GM20000 (cell line): ENCODE data around the gene SGCD.

ENCODE experiments used
- DNase-seq: peaks from one replicate; pipeline ENCODE4 v3.0.0; 2012; ENCODE audit warnings: low spot score
- TF ChIP-seq, protein P1 (sequence below): IDR thresholded peaks from 2 replicates; pipeline ENCODE4 v1.5.1; 2012; ENCODE audit warnings: mild to moderate bottlenecking, control low read depth; ENCODE audit errors: extremely low read depth, missing control alignments

Gene SGCD

DNA sequence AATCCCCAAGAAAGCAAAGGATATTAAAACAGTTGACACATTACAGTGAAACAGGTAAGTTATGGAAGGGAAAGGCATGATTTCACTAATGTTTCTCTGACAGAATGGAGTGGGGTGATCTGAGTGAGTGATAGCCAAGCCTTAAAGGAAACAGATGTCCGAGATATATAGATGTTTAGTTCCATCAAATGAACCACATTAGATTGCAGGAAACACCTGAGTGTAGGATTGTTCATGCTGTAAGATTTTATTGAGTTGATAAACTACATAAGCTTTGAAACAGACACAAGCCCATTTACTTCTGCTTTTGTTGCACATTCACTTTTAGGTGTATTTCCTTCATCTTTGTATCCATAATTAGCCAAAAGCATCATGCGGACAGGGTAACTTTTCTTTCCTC, 356.0 kb downstream of the SGCD start:
- no peak for DNase-seq
- TF ChIP-seq, protein P1, sequence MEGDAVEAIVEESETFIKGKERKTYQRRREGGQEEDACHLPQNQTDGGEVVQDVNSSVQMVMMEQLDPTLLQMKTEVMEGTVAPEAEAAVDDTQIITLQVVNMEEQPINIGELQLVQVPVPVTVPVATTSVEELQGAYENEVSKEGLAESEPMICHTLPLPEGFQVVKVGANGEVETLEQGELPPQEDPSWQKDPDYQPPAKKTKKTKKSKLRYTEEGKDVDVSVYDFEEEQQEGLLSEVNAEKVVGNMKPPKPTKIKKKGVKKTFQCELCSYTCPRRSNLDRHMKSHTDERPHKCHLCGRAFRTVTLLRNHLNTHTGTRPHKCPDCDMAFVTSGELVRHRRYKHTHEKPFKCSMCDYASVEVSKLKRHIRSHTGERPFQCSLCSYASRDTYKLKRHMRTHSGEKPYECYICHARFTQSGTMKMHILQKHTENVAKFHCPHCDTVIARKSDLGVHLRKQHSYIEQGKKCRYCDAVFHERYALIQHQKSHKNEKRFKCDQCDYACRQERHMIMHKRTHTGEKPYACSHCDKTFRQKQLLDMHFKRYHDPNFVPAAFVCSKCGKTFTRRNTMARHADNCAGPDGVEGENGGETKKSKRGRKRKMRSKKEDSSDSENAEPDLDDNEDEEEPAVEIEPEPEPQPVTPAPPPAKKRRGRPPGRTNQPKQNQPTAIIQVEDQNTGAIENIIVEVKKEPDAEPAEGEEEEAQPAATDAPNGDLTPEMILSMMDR: no peak

DNA sequence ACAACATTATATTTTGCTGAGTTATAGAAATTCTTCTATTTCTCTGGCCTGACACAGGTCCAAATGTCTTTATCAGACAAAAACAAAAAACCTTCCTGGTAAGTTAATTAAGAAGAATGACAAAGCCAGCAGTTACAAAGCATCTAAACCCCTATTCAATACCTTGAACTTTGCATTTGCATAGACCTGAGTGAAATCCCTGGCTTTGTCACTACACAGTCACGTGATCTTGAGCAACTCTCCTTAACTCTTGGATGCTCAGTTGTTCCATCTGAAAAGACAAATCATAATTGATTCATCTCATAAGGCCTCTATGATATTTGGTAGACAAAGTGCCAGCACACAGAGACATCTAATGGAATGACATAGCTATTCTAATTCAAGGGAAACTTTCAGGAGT, 356.5 kb downstream of the SGCD start:
- TF ChIP-seq, protein P1: no peak

GRCh38 chr5:156684216-156684615, 357.3 kb downstream of the SGCD start:
- DNase-seq: no peak
- TF ChIP-seq, protein P1: no peak

More for the DNA sequence above, 356.5 kb downstream of the SGCD start:
- DNase-seq: no peak

- no peak for DNase-seq
- TF ChIP-seq, protein P1: no peak
Observed at GRCh38 chr5:156685481-156685880, 358.5 kb downstream of the SGCD start.

- TF ChIP-seq, protein P1: no peak
- no peak for DNase-seq
Observed at GRCh38 chr5:156686380-156686779, 359.4 kb downstream of the SGCD start.

DNA sequence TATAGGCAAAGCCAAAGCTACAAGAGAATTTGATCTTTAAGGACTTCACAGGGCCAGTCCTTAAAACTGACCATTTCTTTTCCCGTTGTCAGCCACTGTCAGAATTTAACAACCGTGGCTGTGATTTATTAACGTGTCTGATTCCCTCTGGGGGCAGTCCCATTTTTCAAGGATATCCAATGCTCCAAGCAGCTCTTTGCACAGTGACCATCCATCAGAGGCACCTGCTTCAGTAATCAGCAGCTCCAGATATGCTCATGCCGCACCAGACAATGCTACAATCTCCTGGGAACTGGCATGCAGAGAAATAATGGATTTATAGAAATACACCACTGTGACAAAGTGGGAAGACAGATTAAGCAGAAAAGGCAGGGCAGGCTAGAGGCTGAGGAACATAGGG, 359.8 kb downstream of the SGCD start:
- DNase-seq: no peak
- TF ChIP-seq, protein P1: no peak

DNA sequence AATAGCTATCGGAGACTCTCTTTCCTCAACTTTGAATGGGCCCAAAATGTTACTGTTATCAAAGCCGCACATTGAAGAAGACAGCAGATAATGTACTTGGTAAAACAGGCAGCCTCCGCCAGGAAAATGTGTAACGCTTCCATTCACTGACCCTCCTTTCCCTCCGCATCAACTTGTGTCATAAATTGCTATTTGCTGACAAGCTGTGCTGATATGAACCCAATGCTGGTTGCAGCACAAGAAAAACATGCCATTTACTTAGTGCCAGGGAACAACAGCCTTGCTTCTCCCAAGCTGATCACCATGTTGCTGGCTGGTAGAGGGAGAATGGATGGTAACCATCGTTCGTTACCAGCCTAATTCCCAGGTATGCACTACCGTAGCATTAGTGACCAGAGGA, 360.6 kb downstream of the SGCD start:
- TF ChIP-seq, protein P1: no peak
- DNase-seq: no peak

GRCh38 chr5:156691572-156691971, 364.6 kb downstream of the SGCD start:
- TF ChIP-seq, protein P1: no peak
- DNase-seq: no peak
